Kidney capillary endothelial cell (primary cell): ENCODE data around the gene RGS3.

ENCODE experiments used
- DNase-seq: peaks from one replicate; pipeline ENCODE4 v3.0.0-alpha.2; 2018; ENCODE audit warnings: low spot score

The RGS3 gene

GRCh38 chr9:113600871-113601614, 137.5 kb downstream of the RGS3 start:
- no peak for DNase-seq

GRCh38 chr9:113601656-113602055, 138.1 kb downstream of the RGS3 start:
- DNase-seq = no peak

- DNase-seq = peak; percentile 73
Observed at GRCh38 chr9:113602126-113603047, 138.9 kb downstream of the RGS3 start.

GRCh38 chr9:113603048-113603375, 139.5 kb downstream of the RGS3 start:
- DNase-seq = no peak

GRCh38 chr9:113603773-113604172, 140.2 kb downstream of the RGS3 start:
- no peak for DNase-seq

GRCh38 chr9:113604393-113604792, 140.9 kb downstream of the RGS3 start:
- DNase-seq = no peak

GRCh38 chr9:113606510-113606909, 143.0 kb downstream of the RGS3 start:
- no peak for DNase-seq

GRCh38 chr9:113608082-113608685, 144.7 kb downstream of the RGS3 start:
- DNase-seq = no peak

- DNase-seq = peak; percentile 75
Observed at GRCh38 chr9:113609562-113610318, 146.2 kb downstream of the RGS3 start.

GRCh38 chr9:113611461-113612215, 148.1 kb downstream of the RGS3 start:
- DNase-seq = no peak

GRCh38 chr9:113612216-113612747, 148.8 kb downstream of the RGS3 start:
- no peak for DNase-seq

GRCh38 chr9:113612828-113613227, 149.3 kb downstream of the RGS3 start:
- DNase-seq = no peak

GRCh38 chr9:113613815-113614413, 150.4 kb downstream of the RGS3 start:
- no peak for DNase-seq

GRCh38 chr9:113614843-113615648, 151.5 kb downstream of the RGS3 start:
- no peak for DNase-seq

GRCh38 chr9:113616116-113616515, 152.6 kb downstream of the RGS3 start:
- DNase-seq = no peak

GRCh38 chr9:113616621-113617496, 153.3 kb downstream of the RGS3 start:
- DNase-seq = no peak

GRCh38 chr9:113617550-113617949, 154.0 kb downstream of the RGS3 start:
- no peak for DNase-seq

GRCh38 chr9:113618836-113619490, 155.4 kb downstream of the RGS3 start:
- no peak for DNase-seq
